Loucy (cell line): Measurements from ENCODE around the gene DCAF15.

Experiments used
- EZH2phosphoT487 ChIP-seq: fragments of 200-600 bp; IDR thresholded peaks from 2 replicates; pipeline ENCODE4 v1.6.1; 2018; ENCODE audit warnings: antibody characterized with exemption, mild to moderate bottlenecking, moderate library complexity, borderline replicate concordance
- TF ChIP-seq, protein P1 (sequence below): fragments of 200-600 bp; sonication (generic); conservative IDR thresholded peaks from 2 replicates; pipeline ENCODE4 v1.5.1; 2014; ENCODE audit warnings: mild to moderate bottlenecking, antibody characterized with exemption, low read length

- TF ChIP-seq, protein P1, sequence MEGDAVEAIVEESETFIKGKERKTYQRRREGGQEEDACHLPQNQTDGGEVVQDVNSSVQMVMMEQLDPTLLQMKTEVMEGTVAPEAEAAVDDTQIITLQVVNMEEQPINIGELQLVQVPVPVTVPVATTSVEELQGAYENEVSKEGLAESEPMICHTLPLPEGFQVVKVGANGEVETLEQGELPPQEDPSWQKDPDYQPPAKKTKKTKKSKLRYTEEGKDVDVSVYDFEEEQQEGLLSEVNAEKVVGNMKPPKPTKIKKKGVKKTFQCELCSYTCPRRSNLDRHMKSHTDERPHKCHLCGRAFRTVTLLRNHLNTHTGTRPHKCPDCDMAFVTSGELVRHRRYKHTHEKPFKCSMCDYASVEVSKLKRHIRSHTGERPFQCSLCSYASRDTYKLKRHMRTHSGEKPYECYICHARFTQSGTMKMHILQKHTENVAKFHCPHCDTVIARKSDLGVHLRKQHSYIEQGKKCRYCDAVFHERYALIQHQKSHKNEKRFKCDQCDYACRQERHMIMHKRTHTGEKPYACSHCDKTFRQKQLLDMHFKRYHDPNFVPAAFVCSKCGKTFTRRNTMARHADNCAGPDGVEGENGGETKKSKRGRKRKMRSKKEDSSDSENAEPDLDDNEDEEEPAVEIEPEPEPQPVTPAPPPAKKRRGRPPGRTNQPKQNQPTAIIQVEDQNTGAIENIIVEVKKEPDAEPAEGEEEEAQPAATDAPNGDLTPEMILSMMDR, result no peak
- TF ChIP-seq EZH2phosphoT487, result no peak
Observed at GRCh38 chr19:13929956-13930355, 22.4 kb upstream of the DCAF15 start.
